ENCODE data around the gene IGFLR1.
"Not testable (repeated sequence)": the region's sequence is repeated elsewhere in the genome, so short reads cannot be mapped to it uniquely, and the experiment has no call there.

Gene IGFLR1

GRCh38 chr19:35730326-35730725 is 11.9 kb downstream of the IGFLR1 start:
- Histone ChIP-seq H3K9me3 (ENCODE audit: control insufficient read depth, low read length) (no peaks in the 10 kb centered on the region), H3K27me3 (ENCODE audit: control insufficient read depth, insufficient read depth, low read length) (no peaks in the 10 kb centered on the region), H3K9ac (ENCODE audit: low read length) (no peak overlapping the region), H3K4me3 (ENCODE audit: low read length) (no peak overlapping the region), H3K4me1 (ENCODE audit: control insufficient read depth, insufficient read depth, low read length) (peaks cover 9% of the 10 kb centered on the region), H3K36me3 (ENCODE audit: control insufficient read depth, insufficient read depth, low read length) (peaks cover 25% of the 10 kb centered on the region)

GRCh38 chr19:35729763-35730162 is 12.5 kb downstream of the IGFLR1 start:
- Histone ChIP-seq H3K4me1 (ENCODE audit: control insufficient read depth, insufficient read depth, low read length) (peaks cover 9% of the 10 kb centered on the region), H3K9me3 (ENCODE audit: control insufficient read depth, low read length) (no peaks in the 10 kb centered on the region), H3K9ac (ENCODE audit: low read length) (no peak overlapping the region), H3K27me3 (ENCODE audit: control insufficient read depth, insufficient read depth, low read length) (no peaks in the 10 kb centered on the region), H3K4me3 (ENCODE audit: low read length) (no peak overlapping the region), H3K36me3 (ENCODE audit: control insufficient read depth, insufficient read depth, low read length) (peaks cover 25% of the 10 kb centered on the region)

- no peak overlapping the region for H3K9ac ChIP-seq (ENCODE audit: low read length)
- H3K4me1 ChIP-seq (ENCODE audit: control insufficient read depth, insufficient read depth, low read length): peaks cover 9% of the 10 kb centered on the region
- H3K4me3 ChIP-seq (ENCODE audit: low read length): no peak overlapping the region
- H3K9me3 ChIP-seq (ENCODE audit: control insufficient read depth, low read length): no peaks in the 10 kb centered on the region
- peaks cover 24% of the 10 kb centered on the region for H3K36me3 ChIP-seq (ENCODE audit: control insufficient read depth, insufficient read depth, low read length)
- no peaks in the 10 kb centered on the region for H3K27me3 ChIP-seq (ENCODE audit: control insufficient read depth, insufficient read depth, low read length)
These were observed 13.2 kb downstream of the IGFLR1 start for GRCh38 chr19:35729021-35729420.

GRCh38 chr19:35727956-35728706 is 14.1 kb downstream of the IGFLR1 start:
- Histone ChIP-seq H3K4me3 (ENCODE audit: low read length) (no peak overlapping the region), H3K4me1 (ENCODE audit: control insufficient read depth, insufficient read depth, low read length) (peaks cover 9% of the 10 kb centered on the region), H3K9ac (ENCODE audit: low read length) (no peak overlapping the region), H3K27me3 (ENCODE audit: control insufficient read depth, insufficient read depth, low read length) (no peaks in the 10 kb centered on the region), H3K9me3 (ENCODE audit: control insufficient read depth, low read length) (no peaks in the 10 kb centered on the region), H3K36me3 (ENCODE audit: control insufficient read depth, insufficient read depth, low read length) (peaks cover 23% of the 10 kb centered on the region)

GRCh38 chr19:35727053-35727955 is 14.9 kb downstream of the IGFLR1 start:
- H3K36me3 ChIP-seq (ENCODE audit: control insufficient read depth, insufficient read depth, low read length): peaks cover 26% of the 10 kb centered on the region
- H3K4me1 ChIP-seq (ENCODE audit: control insufficient read depth, insufficient read depth, low read length): peaks cover 9% of the 10 kb centered on the region
- no peaks in the 10 kb centered on the region for H3K27me3 ChIP-seq (ENCODE audit: control insufficient read depth, insufficient read depth, low read length)
- H3K4me3 ChIP-seq (ENCODE audit: low read length): no peak overlapping the region
- no peaks in the 10 kb centered on the region for H3K9me3 ChIP-seq (ENCODE audit: control insufficient read depth, low read length)
- no peak overlapping the region for H3K9ac ChIP-seq (ENCODE audit: low read length)

GRCh38 chr19:35725216-35725861 is 16.9 kb downstream of the IGFLR1 start:
- Histone ChIP-seq H3K9ac (ENCODE audit: low read length) (no peak overlapping the region), H3K36me3 (ENCODE audit: control insufficient read depth, insufficient read depth, low read length) (peaks cover 24% of the 10 kb centered on the region)

GRCh38 chr19:35724560-35724959 is 17.7 kb downstream of the IGFLR1 start:
- peaks cover under 1% of the 10 kb centered on the region for H3K4me1 ChIP-seq (ENCODE audit: control insufficient read depth, insufficient read depth, low read length)
- H3K9me3 ChIP-seq (ENCODE audit: control insufficient read depth, low read length): no peaks in the 10 kb centered on the region
- peaks cover 17% of the 10 kb centered on the region for H3K36me3 ChIP-seq (ENCODE audit: control insufficient read depth, insufficient read depth, low read length)
- H3K9ac ChIP-seq (ENCODE audit: low read length): no peak overlapping the region
- H3K27me3 ChIP-seq (ENCODE audit: control insufficient read depth, insufficient read depth, low read length): no peaks in the 10 kb centered on the region
- no peak overlapping the region for H3K4me3 ChIP-seq (ENCODE audit: low read length)

More at GRCh38 chr19:35725216-35725861, 16.9 kb downstream of the IGFLR1 start:
- no peak overlapping the region for H3K4me3 ChIP-seq (ENCODE audit: low read length)
- no peaks in the 10 kb centered on the region for H3K27me3 ChIP-seq (ENCODE audit: control insufficient read depth, insufficient read depth, low read length)
- no peaks in the 10 kb centered on the region for H3K9me3 ChIP-seq (ENCODE audit: control insufficient read depth, low read length)
- H3K4me1 ChIP-seq (ENCODE audit: control insufficient read depth, insufficient read depth, low read length): no peaks in the 10 kb centered on the region

GRCh38 chr19:35724132-35724531 is 18.1 kb downstream of the IGFLR1 start:
- H3K27me3 ChIP-seq (ENCODE audit: control insufficient read depth, insufficient read depth, low read length); H3K4me3 ChIP-seq (ENCODE audit: low read length); H3K4me1 ChIP-seq (ENCODE audit: control insufficient read depth, insufficient read depth, low read length); H3K9me3 ChIP-seq (ENCODE audit: control insufficient read depth, low read length); H3K9ac ChIP-seq (ENCODE audit: low read length): not testable (repeated sequence)
- peaks cover 15% of the 10 kb centered on the region for H3K36me3 ChIP-seq (ENCODE audit: control insufficient read depth, insufficient read depth, low read length)

- no peaks in the 10 kb centered on the region for H3K9me3 ChIP-seq (ENCODE audit: control insufficient read depth, low read length)
- H3K36me3 ChIP-seq (ENCODE audit: control insufficient read depth, insufficient read depth, low read length): peaks cover 12% of the 10 kb centered on the region
- H3K9ac ChIP-seq (ENCODE audit: low read length): no peak overlapping the region
- peaks cover 10% of the 10 kb centered on the region for H3K4me1 ChIP-seq (ENCODE audit: control insufficient read depth, insufficient read depth, low read length)
- no peaks in the 10 kb centered on the region for H3K27me3 ChIP-seq (ENCODE audit: control insufficient read depth, insufficient read depth, low read length)
- no peak overlapping the region for H3K4me3 ChIP-seq (ENCODE audit: low read length)
These were observed 18.6 kb downstream of the IGFLR1 start for GRCh38 chr19:35723671-35724070.

- Histone ChIP-seq H3K4me1 (ENCODE audit: control insufficient read depth, insufficient read depth, low read length) (peaks cover 11% of the 10 kb centered on the region), H3K4me3 (ENCODE audit: low read length) (no peak overlapping the region), H3K9me3 (ENCODE audit: control insufficient read depth, low read length) (no peaks in the 10 kb centered on the region), H3K27me3 (ENCODE audit: control insufficient read depth, insufficient read depth, low read length) (no peaks in the 10 kb centered on the region), H3K9ac (ENCODE audit: low read length) (no peak overlapping the region), H3K36me3 (ENCODE audit: control insufficient read depth, insufficient read depth, low read length) (peaks cover 12% of the 10 kb centered on the region)
These were observed 19.4 kb downstream of the IGFLR1 start for GRCh38 chr19:35722897-35723296.

- Histone ChIP-seq H3K36me3 (ENCODE audit: control insufficient read depth, insufficient read depth, low read length) (peaks cover 8% of the 10 kb centered on the region), H3K9me3 (ENCODE audit: control insufficient read depth, low read length) (no peaks in the 10 kb centered on the region), H3K4me3 (ENCODE audit: low read length) (no peak overlapping the region), H3K27me3 (ENCODE audit: control insufficient read depth, insufficient read depth, low read length) (no peaks in the 10 kb centered on the region), H3K4me1 (ENCODE audit: control insufficient read depth, insufficient read depth, low read length) (peaks cover 11% of the 10 kb centered on the region), H3K9ac (ENCODE audit: low read length) (no peak overlapping the region)
These were observed 19.8 kb downstream of the IGFLR1 start for GRCh38 chr19:35722461-35722860.

- Histone ChIP-seq H3K9me3 (ENCODE audit: control insufficient read depth, low read length) (no peaks in the 10 kb centered on the region), H3K36me3 (ENCODE audit: control insufficient read depth, insufficient read depth, low read length) (peaks cover 7% of the 10 kb centered on the region), H3K4me3 (ENCODE audit: low read length) (no peak overlapping the region), H3K4me1 (ENCODE audit: control insufficient read depth, insufficient read depth, low read length) (peaks cover 11% of the 10 kb centered on the region), H3K9ac (ENCODE audit: low read length) (no peak overlapping the region), H3K27me3 (ENCODE audit: control insufficient read depth, insufficient read depth, low read length) (no peaks in the 10 kb centered on the region)
These were observed 20.9 kb downstream of the IGFLR1 start for GRCh38 chr19:35721374-35721773.

Measured in mucosa of stomach (tissue), 1 donor.